Glomerular endothelial cell (primary cell): Measurements from ENCODE around the gene PI4K2A. TPM values are rescaled to one million over a fixed set of nuclear protein-coding genes. Genes with fewer than 3 reads are reported as not detected.
"Not testable (repeated sequence)": the region's sequence is repeated elsewhere in the genome, so short reads cannot be mapped to it uniquely, and the experiment has no call there.

Source experiments
- DNase-seq: peaks from one replicate; pipeline ENCODE4 v3.0.0-alpha.2; 2011; ENCODE audit warnings: low read depth, low spot score; ENCODE audit errors: extremely low read depth
- total RNA-seq: library from RNA; depleted of rRNA; stranded (reverse); fragments of >200 nt; gene quantifications from 2 replicates; pipeline ENCODE4 v1.2.3, GENCODE V29; 2015

PI4K2A gene
- total RNA-seq, 1 donor from 2014 or later, result 26.6 TPM

- DNase-seq, result no peak
Observed at GRCh38 chr10:97631098-97631497, 9.4 kb upstream of the PI4K2A start.

GRCh38 chr10:97632949-97633884 is 7.3 kb upstream of the PI4K2A start, which contains the start of gene MORN4:
TSS of gene MORN4 (minus strand) at chr10:97633500. CDS start at chr10:97619653, 13,847 bp downstream.
- no peak for DNase-seq

GRCh38 chr10:97633921-97634320 is 6.5 kb upstream of the PI4K2A start:
- no peak for DNase-seq

- no peak for DNase-seq
Observed at GRCh38 chr10:97635577-97635976, 4.9 kb upstream of the PI4K2A start.

- not testable (repeated sequence) for DNase-seq
Observed at GRCh38 chr10:97639090-97639489, 1.4 kb upstream of the PI4K2A start.

GRCh38 chr10:97640868-97641811 is 669 bp downstream of the PI4K2A start:
- DNase-seq, result no peak

- DNase-seq, result not testable (repeated sequence)
Observed at GRCh38 chr10:97642471-97643159, 2.1 kb downstream of the PI4K2A start.

GRCh38 chr10:97643441-97643985 is 3.0 kb downstream of the PI4K2A start:
- DNase-seq, result no peak

GRCh38 chr10:97644936-97645335 is 4.5 kb downstream of the PI4K2A start:
- DNase-seq, result no peak

- DNase-seq, result no peak
Observed at GRCh38 chr10:97647556-97647955, 7.1 kb downstream of the PI4K2A start.

GRCh38 chr10:97648562-97649404 is 8.3 kb downstream of the PI4K2A start:
- peak; percentile 67 for DNase-seq

GRCh38 chr10:97649405-97649750 is 8.9 kb downstream of the PI4K2A start:
- not testable (repeated sequence) for DNase-seq

- no peak for DNase-seq
Observed at GRCh38 chr10:97650726-97651125, 10.3 kb downstream of the PI4K2A start.

- no peak for DNase-seq
Observed at GRCh38 chr10:97651773-97652172, 11.3 kb downstream of the PI4K2A start.

GRCh38 chr10:97656777-97657176 is 16.3 kb downstream of the PI4K2A start:
- DNase-seq, result no peak

GRCh38 chr10:97659589-97659988 is 19.1 kb downstream of the PI4K2A start:
- DNase-seq, result no peak

- no peak for DNase-seq
Observed at GRCh38 chr10:97664282-97664850, 23.9 kb downstream of the PI4K2A start.

GRCh38 chr10:97666992-97667391 is 26.5 kb downstream of the PI4K2A start:
- no peak for DNase-seq

- no peak for DNase-seq
Observed at GRCh38 chr10:97667463-97667862, 27.0 kb downstream of the PI4K2A start.
